Panc1 (cell line): ENCODE data around the gene ZNF775. TPM values are rescaled to one million over a fixed set of nuclear protein-coding genes. Genes with fewer than 3 reads are reported as not detected.

Experiments
- ATAC-seq: fragments of 200-7000 bp; cut with Tn5 transposase; 2 replicates; pipeline ENCODE4 v1.9.1; 2020; ENCODE audit warnings: mild to moderate bottlenecking, moderate library complexity
- BruUV-seq: library from RNA; stranded (reverse); fragments of 400-500 nt; replicated peaks from 2 replicates; lab custom pipeline; 2021; lab: Mats Ljungman, UMichigan
- CTCF ChIA-PET: fragments of 300-600 bp; sonication (Branson Sonifier 250); formaldehyde crosslinking; loops from one replicate; lab custom pipeline; 2022; ENCODE audit warnings: antibody characterized with exemption; lab: Charles Lee
- POLR2A ChIA-PET: fragments of 300-600 bp; sonication (Branson Sonifier 250); formaldehyde crosslinking; loops from one replicate; lab custom pipeline; 2022; ENCODE audit warnings: antibody characterized with exemption; lab: Charles Lee
- DNase-seq: peaks from one replicate; pipeline ENCODE4 v3.0.0-alpha.2; 2010; ENCODE audit warnings: low read depth, low spot score
- H3K27ac ChIP-seq: 2 replicates; pipeline ENCODE4 v1.5.1; 2011; ENCODE audit warnings: mild to moderate bottlenecking, low read length, inconsistent platforms
- H3K27me3 ChIP-seq: fragments of 200-500 bp; sonication (Bioruptor generic); 2 replicates; pipeline ENCODE4 v1.6.0; 2014; ENCODE audit warnings: low read length, inconsistent platforms; ENCODE audit not compliant: control insufficient read depth, insufficient read depth
- H3K36me3 ChIP-seq: fragments of 200-500 bp; sonication (Bioruptor generic); 2 replicates; pipeline ENCODE4 v1.5.1; 2014; ENCODE audit warnings: inconsistent platforms, mild to moderate bottlenecking, low read length, moderate library complexity; ENCODE audit not compliant: control insufficient read depth, insufficient read depth
- H3K4me1 ChIP-seq: 2 replicates; pipeline ENCODE4 v1.5.1; 2011; ENCODE audit warnings: inconsistent platforms, mild to moderate bottlenecking, low read length, moderate library complexity; ENCODE audit not compliant: control insufficient read depth, insufficient read depth
- H3K4me3 ChIP-seq, 2 experiments: 2 replicates each; pipeline ENCODE4 v1.5.1; 2011 to 2012; ENCODE audit warnings: low read depth in 2 of 2, low read length in 2 of 2, mild to moderate bottlenecking in 2 of 2, inconsistent platforms in 1 of 2, moderate library complexity in 1 of 2
- H3K9me3 ChIP-seq: fragments of 200-500 bp; sonication (Bioruptor generic); 2 replicates; pipeline ENCODE4 v1.5.1; 2014; ENCODE audit warnings: low read depth, mild to moderate bottlenecking, inconsistent platforms, low read length, moderate library complexity; ENCODE audit not compliant: control insufficient read depth, insufficient read depth
- CTCF ChIP-seq: fragments of 450-650 bp; IDR thresholded peaks from 2 replicates; pipeline ENCODE4 v1.5.1; 2017; ENCODE audit warnings: mild to moderate bottlenecking
- POLR2AphosphoS5 ChIP-seq: IDR thresholded peaks from 2 replicates; pipeline ENCODE4 v1.6.1; 2012; ENCODE audit warnings: mild to moderate bottlenecking, low read depth, low read length, moderate library complexity
- REST ChIP-seq, 2 experiments: IDR thresholded peaks; 2 replicates each; pipeline ENCODE4 v1.6.1; 2011 to 2012; ENCODE audit warnings: low read depth in 2 of 2, control low read depth in 1 of 2, low read length in 1 of 2, mild to moderate bottlenecking in 1 of 2, moderate library complexity in 1 of 2; ENCODE audit not compliant: insufficient read depth in 1 of 2
- SIN3A ChIP-seq: IDR thresholded peaks from 2 replicates; pipeline ENCODE4 v1.6.1; 2012; ENCODE audit warnings: low read depth, mild to moderate bottlenecking, low read length, moderate library complexity, borderline replicate concordance; ENCODE audit not compliant: insufficient read depth
- TCF7L2 ChIP-seq: IDR thresholded peaks from 2 replicates; pipeline ENCODE4 v1.6.1; 2011; ENCODE audit warnings: mild to moderate bottlenecking, low read depth, low read length, inconsistent platforms
- in situ Hi-C: cut with HindIII; loops from 2 replicates; pipeline ENCODE4 v1.10.0; 2016; ENCODE audit warnings: low sequenced_read_pairs, low pct_unique_long_range_greater_than_20kb
- intact Hi-C: fragments of 100-400 bp; cut with micrococcal nuclease; formaldehyde crosslinking; loops from one replicate; pipeline ENCODE4 v1.10.0; 2022; ENCODE audit not compliant: unreplicated experiment
- total RNA-seq: library from RNA; stranded (reverse); gene quantifications from one replicate; pipeline ENCODE4 v1.2.1, GENCODE V29; 2021; ENCODE audit not compliant: unreplicated experiment

The ZNF775 gene
- total RNA-seq, 1 experiment from 2014 or later = 14.7 TPM

GRCh38 chr7:150403376-150404171, 24.4 kb downstream of the ZNF775 start:
- Histone ChIP-seq H3K27me3 (no peaks in the 10 kb centered on the region), H3K4me3 (no peak overlapping the region), H3K36me3 (no peaks in the 10 kb centered on the region), H3K4me1 (peaks cover 61% of the 10 kb centered on the region), H3K9me3 (no peaks in the 10 kb centered on the region), H3K27ac (peak overlapping the region; percentile 94)
- ATAC-seq (no peak), DNase-seq (no peak)
- TF ChIP-seq TCF7L2 (no peak), REST (IDR thresholded peaks at IDR 0.05; ENCODE audit: insufficient read depth in 1 of 2, low read depth in 2 of 2, low read length in 1 of 2) (no peak)
- BruUV-seq = no TSS peak
- POLR2A ChIA-PET = no interaction called here
- in situ Hi-C loops (no loop called here), intact Hi-C loops (no loop called here)
- CTCF ChIA-PET = no interaction called here

- no peak for TF ChIP-seq CTCF
- no peak for TF ChIP-seq REST (IDR thresholded peaks at IDR 0.05; ENCODE audit: insufficient read depth in 1 of 2, low read depth in 2 of 2, low read length in 1 of 2)
- no peak for TF ChIP-seq TCF7L2
- TF ChIP-seq POLR2AphosphoS5 = no peak
- no peak for TF ChIP-seq SIN3A
- Histone ChIP-seq H3K27ac (peak overlapping the region; percentile 94), H3K9me3 (no peaks in the 10 kb centered on the region), H3K4me3 (peak overlapping the region; percentile 61 to 71), H3K4me1 (peaks cover 55% of the 10 kb centered on the region), H3K27me3 (no peaks in the 10 kb centered on the region), H3K36me3 (no peaks in the 10 kb centered on the region)
- DNase-seq = no peak
- CTCF ChIA-PET = interaction anchor here (0.8 kb wide), 1 partner anchor 58 kb away, joined by 4 read pairs; no protein-coding TSS in a partner anchor
- in situ Hi-C loops = no loop called here
- ATAC-seq = no peak
- no TSS peak for BruUV-seq
- intact Hi-C loops = no loop called here
- POLR2A ChIA-PET = no interaction called here
These were observed 25.2 kb downstream of the ZNF775 start for GRCh38 chr7:150404172-150404804.
